HG03159 (cell line): ENCODE results near the gene MDM4.
"Not testable (repeated sequence)": the region's sequence is repeated elsewhere in the genome, so short reads cannot be mapped to it uniquely, and the experiment has no call there.

Experiments
- ATAC-seq: cut with Tn5 transposase; IDR thresholded peaks from one replicate; pipeline ENCODE4 v1.9.1; 2021; ENCODE audit warnings: mild to moderate bottlenecking, moderate library complexity; ENCODE audit not compliant: unreplicated experiment

MDM4 gene, protein sequence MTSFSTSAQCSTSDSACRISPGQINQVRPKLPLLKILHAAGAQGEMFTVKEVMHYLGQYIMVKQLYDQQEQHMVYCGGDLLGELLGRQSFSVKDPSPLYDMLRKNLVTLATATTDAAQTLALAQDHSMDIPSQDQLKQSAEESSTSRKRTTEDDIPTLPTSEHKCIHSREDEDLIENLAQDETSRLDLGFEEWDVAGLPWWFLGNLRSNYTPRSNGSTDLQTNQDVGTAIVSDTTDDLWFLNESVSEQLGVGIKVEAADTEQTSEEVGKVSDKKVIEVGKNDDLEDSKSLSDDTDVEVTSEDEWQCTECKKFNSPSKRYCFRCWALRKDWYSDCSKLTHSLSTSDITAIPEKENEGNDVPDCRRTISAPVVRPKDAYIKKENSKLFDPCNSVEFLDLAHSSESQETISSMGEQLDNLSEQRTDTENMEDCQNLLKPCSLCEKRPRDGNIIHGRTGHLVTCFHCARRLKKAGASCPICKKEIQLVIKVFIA

DNA sequence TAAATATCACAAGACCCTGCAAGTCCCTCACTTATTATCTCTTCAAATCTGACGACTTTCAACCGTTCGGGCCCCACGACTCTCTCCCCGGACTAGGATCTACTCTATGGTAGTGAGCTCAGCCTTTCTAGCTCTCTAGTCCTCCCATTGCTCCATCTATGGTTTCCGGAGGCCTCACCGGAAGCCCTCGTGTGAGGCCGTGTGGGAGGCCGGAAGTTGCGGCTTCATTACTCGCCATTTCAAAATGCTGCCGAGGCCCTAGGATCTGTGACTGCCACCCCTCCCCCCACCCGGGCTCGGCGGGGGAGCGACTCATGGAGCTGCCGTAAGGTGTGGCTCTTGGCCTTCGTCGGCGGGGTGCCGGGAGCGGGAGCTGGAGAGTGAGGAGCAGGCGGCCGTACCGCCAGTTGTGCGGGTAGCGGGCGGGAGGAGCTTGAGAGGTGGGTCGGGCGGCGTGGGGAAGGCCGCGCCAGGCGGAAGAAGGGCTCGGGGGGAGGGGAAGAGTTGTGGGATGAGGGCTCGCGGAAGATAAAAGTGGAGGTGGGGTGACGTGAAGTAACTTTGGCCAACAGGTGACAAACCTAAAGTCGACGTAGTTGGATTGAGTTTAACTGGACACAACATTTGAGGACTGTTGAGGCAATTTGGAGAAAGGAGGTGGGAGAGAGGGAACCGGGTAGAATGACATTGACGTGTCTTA, at the start of gene MDM4:
TSS of gene MDM4 (plus strand) at position 227 of the 700 bp plus-strand sequence. CDS start 9,113 bp downstream, outside the sequence.
- peak; percentile 70 for ATAC-seq

- peak; percentile 7 for ATAC-seq
Observed at GRCh38 chr1:204466416-204467405, 49.5 kb upstream of the MDM4 start.

DNA sequence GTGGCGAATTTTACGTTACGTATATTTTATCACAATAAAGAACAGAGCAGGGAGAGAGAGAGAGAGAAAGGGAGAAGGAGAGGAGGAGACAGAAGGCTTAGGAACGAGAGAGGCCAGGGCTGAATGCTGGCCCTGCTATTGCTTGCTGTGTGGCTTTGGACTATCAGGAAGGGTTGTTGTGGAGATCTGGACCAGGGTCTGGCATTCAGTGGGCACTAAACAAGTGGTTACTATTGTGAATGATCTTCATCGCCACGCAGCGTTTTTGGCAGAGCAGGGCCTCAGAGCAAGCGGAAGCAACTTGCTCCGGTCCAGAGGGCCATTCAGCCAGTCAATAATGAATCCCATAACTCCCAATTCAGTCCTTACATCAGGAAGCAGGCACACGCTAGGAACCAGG, 48.0 kb upstream of the MDM4 start:
- no peak for ATAC-seq

- no peak for ATAC-seq
Observed at GRCh38 chr1:204468766-204469302, 47.4 kb upstream of the MDM4 start.

GRCh38 chr1:204469304-204469703, 46.9 kb upstream of the MDM4 start:
- no peak for ATAC-seq

GRCh38 chr1:204471687-204472086, 44.5 kb upstream of the MDM4 start:
- no peak for ATAC-seq

- no peak for ATAC-seq
Observed at GRCh38 chr1:204472660-204473059, 43.5 kb upstream of the MDM4 start.

DNA sequence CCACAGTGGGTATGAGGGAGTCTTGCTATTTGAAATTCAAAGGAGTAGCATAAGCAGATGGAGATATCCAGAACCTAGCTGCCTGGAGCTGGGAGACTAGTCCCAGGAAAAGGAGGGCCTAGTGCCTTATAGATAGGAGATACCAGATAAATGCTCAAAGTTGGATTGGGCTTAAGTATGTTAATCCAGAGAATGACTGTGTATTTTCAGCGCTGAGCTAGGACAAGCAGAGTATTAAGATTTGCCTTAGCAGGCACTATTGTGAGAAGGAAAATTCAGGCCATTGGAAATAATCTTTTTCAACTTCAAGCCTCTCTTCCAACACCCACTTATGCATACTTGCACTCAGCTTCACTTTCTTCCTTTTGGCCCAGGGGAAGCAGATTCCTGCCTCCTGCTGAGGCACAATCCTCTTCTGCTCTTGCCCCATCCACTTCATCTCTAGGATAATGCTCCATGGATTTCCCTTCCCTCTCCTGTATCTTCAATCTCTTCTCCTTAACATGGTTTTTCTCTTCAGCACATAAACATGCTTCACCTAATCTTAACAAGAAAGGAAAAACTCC, 42.7 kb upstream of the MDM4 start:
- ATAC-seq: no peak

DNA sequence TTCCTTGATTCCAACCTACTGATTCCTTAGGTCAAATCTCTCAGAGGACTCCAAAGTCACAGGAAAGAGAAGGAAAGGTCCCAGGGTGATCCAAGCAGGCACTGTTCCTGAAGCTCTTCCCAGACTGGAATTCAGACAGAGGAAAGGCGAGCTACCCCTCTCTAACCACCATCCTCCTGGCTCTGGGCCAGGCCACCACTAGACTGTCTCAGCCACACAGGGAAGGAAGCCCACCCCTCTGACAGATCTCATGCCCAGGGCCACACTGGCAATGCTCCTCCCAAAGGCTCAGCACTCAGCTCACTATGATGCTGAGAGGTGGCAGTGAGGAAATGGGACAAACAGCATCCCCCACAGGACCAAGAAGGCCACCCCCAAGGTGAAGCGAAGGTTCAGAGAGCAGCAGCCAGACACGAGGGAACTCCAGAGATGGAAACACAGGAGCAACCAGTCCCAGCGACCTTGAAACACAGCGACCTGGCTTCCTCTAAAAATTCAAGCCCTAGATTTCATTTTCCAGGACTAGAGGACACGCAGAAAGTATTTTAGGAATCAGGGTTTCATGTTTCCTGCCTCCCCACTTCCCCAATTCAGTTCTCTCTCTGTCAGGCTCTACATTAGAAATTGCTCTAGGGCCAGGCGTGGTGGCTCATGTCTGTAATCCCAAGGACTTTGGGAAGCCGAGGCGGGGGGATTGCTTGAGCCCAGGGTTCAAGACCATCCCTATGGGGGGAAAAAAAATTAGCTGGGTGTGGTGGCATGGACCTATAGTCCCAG, 40.4 kb upstream of the MDM4 start:
- ATAC-seq: no peak

GRCh38 chr1:204476563-204476962, 39.6 kb upstream of the MDM4 start:
- no peak for ATAC-seq

GRCh38 chr1:204477036-204477740, 39.0 kb upstream of the MDM4 start:
- no peak for ATAC-seq

- no peak for ATAC-seq
Observed at GRCh38 chr1:204478172-204478899, 37.9 kb upstream of the MDM4 start.

GRCh38 chr1:204478921-204479320, 37.3 kb upstream of the MDM4 start:
- no peak for ATAC-seq

GRCh38 chr1:204479387-204480136, 36.6 kb upstream of the MDM4 start:
- no peak for ATAC-seq

GRCh38 chr1:204480515-204480914, 35.7 kb upstream of the MDM4 start:
- peak; percentile 70 for ATAC-seq

DNA sequence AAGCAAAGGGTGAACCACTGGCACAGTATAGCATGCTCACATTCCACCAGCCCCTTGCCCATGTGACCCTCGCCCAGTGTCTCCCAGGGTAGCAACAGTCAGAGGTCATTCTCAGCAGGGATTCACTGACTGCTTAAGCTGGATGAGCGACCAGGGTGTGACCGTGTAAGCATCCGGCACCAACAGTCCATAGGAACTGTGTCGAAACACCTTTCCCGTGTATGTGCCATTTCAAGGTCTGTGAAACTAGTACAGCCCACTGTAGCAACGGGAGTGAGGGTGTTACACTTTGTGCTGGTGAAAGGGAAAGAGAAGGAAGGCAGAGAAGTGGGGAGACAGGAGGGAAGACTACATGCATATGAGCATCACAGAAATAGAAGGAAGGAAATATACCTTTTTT, 32.4 kb upstream of the MDM4 start:
- ATAC-seq: no peak

DNA sequence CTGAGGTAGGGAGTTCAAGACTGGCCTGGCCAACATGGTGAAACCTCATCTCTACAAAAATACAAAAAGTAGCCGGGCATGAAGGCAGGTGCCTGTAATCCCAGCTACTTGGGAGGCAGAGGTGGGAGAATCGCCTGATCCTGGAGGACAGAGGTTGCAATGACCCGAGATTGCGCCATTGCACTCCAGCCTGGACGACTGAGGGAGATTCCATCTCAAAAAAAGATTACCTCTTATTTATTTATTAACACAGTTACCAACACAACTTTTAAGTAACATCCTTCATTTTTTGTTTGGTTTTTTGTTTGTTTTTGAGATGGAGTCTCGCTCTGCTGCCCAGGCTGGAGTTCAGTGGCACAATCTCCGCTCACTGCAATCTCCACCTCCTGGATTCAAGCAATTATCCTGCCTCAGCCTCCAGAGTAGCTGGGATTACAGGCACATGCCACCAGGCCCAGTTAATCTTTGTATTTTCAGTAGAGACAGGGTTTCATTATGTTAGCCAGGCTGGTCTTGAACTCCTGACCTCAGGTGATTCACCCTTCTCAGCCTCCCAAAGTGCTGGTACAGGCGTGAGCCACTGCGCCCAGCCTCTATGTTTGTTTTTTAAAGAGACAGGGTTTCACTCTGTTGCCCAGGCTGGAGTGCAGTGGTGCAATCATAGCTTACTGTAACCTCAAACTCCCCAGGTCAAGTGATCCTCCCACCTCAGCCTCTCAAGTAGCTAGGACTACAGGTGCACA, 29.5 kb upstream of the MDM4 start:
- ATAC-seq: not testable (repeated sequence)
